ENCODE results near the gene NSUN2. TPM values are rescaled to one million over a fixed set of nuclear protein-coding genes. Genes with fewer than 3 reads are reported as not detected.

The NSUN2 gene
- total and polyA plus RNA-seq, 9 donors = 33.5 to 52.1 (median 39.3) TPM

DNA sequence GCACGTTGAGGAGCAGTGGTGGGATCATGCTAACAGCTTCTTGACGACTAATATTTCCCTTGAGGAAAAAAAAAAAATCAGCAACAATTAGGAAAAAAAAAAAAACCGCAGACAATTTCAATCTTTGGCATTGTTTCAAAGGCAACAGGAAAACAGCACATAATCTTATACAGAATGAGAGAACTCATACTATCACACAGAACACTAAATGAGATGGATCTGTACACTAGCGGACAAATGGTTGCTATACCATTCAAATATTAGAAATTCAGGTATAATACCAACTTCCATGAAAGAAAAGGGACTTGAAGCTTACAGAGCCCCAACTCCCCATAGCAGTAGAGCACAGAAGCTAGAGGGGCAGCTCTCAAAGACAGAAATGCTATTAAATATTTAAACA is 9.6 kb downstream of the NSUN2 start:
- Histone ChIP-seq H3K4me1 (ENCODE audit: insufficient read depth) (no peaks in the 10 kb centered on the region), H3K9me3 (no peaks in the 10 kb centered on the region), H3K36me3 (no peaks in the 10 kb centered on the region), H3K4me3 (no peak overlapping the region), H3K27ac (no peak overlapping the region), H3K27me3 (no peaks in the 10 kb centered on the region)
- intact Hi-C loops (cut with DNase I) = no loop called here
- WGBS, 3 donors = 74 to 87% (median 80%) methylated on average over 4 of the region's 4 CpGs
- no peak for TF ChIP-seq EP300 (IDR thresholded peaks at IDR 0.05)
- TF ChIP-seq POLR2A (IDR thresholded peaks at IDR 0.05) = no peak
- TF ChIP-seq, protein P1, sequence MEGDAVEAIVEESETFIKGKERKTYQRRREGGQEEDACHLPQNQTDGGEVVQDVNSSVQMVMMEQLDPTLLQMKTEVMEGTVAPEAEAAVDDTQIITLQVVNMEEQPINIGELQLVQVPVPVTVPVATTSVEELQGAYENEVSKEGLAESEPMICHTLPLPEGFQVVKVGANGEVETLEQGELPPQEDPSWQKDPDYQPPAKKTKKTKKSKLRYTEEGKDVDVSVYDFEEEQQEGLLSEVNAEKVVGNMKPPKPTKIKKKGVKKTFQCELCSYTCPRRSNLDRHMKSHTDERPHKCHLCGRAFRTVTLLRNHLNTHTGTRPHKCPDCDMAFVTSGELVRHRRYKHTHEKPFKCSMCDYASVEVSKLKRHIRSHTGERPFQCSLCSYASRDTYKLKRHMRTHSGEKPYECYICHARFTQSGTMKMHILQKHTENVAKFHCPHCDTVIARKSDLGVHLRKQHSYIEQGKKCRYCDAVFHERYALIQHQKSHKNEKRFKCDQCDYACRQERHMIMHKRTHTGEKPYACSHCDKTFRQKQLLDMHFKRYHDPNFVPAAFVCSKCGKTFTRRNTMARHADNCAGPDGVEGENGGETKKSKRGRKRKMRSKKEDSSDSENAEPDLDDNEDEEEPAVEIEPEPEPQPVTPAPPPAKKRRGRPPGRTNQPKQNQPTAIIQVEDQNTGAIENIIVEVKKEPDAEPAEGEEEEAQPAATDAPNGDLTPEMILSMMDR (IDR thresholded peaks at IDR 0.05) = no peak
- no peak for DNase-seq

DNA sequence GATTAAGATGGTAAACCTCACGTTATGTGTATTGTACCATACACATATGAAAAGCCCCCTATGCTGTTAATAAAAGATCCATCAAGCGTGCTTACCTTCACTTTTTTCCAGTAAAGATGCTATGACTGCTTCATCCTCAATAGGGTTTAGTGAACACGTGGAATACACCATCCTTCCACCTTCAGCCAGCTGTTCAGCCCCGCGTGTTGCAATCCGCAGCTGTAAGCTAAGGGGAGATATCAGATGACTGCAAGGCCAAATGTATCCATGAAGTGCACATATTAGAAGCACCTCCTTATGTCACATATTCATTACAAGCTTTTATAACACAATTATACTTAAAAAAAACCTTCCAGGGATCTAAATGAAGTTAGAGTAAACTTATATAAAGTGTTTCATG is 16.2 kb downstream of the NSUN2 start:
- Histone ChIP-seq H3K36me3 (no peaks in the 10 kb centered on the region), H3K27ac (no peak overlapping the region), H3K4me1 (ENCODE audit: insufficient read depth) (no peaks in the 10 kb centered on the region), H3K4me3 (no peak overlapping the region), H3K27me3 (no peaks in the 10 kb centered on the region), H3K9me3 (no peaks in the 10 kb centered on the region)
- TF ChIP-seq EP300 (IDR thresholded peaks at IDR 0.05) (no peak), POLR2A (IDR thresholded peaks at IDR 0.05) (no peak)
- TF ChIP-seq, protein P1 (IDR thresholded peaks at IDR 0.05) = no peak
- intact Hi-C loops (cut with DNase I) = no loop called here
- 68 to 79% (median 69%) methylated on average over 6 of the region's 6 CpGs for WGBS, 3 donors
- DNase-seq = no peak

DNA sequence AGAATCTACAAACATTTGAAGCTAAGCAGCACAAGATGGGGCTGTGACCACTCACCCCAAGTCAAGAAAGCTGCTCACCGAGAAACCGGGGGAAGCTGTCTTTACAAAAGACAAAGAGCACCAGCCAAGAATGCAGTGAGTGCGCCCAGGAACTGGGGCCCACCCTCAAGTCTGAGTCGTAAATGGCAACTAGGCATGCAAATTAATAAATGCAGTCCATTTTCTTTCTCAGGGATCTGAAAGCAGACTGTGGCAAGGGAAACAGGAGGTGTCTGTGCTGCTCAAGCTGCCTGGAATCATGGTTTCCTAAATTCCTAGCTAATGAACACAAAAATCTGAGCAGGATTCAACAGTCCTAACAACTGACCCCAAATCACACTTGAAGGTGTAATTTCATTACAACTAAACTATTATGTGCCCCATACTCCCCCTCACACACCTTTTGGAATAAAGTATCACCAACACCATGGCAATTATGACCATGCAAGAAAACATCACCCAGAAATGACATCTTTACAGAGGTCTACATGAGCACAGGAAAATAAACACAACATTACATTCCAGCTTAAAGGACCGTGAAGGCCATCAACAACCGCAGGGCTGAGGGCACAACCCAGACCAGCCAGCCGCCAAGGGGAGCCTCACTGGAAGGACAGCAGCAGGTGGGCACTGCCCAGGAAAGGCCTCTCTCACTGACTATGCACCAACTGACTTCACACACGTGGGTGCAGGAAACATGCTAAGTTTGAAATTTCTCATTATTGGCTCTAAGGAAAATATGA is 17.6 kb downstream of the NSUN2 start:
- TF ChIP-seq EP300 (IDR thresholded peaks at IDR 0.05) (no peak), POLR2A (IDR thresholded peaks at IDR 0.05) (no peak)
- TF ChIP-seq, protein P1 (IDR thresholded peaks at IDR 0.05) = no peak
- intact Hi-C loops (cut with DNase I) = loop anchor here in 1 of 4 donors (1.0 kb wide), 1 partner anchor 44 kb away; no protein-coding TSS in a partner anchor
- H3K9me3 ChIP-seq = no peaks in the 10 kb centered on the region
- DNase-seq = no peak
- no peaks in the 10 kb centered on the region for H3K4me1 ChIP-seq (ENCODE audit: insufficient read depth)
- H3K4me3 ChIP-seq = no peak overlapping the region
- WGBS, 3 donors = 74 to 78% (median 77%) methylated on average over 8 of the region's 8 CpGs
- no peaks in the 10 kb centered on the region for H3K27me3 ChIP-seq
- no peaks in the 10 kb centered on the region for H3K36me3 ChIP-seq
- H3K27ac ChIP-seq = no peak overlapping the region

DNA sequence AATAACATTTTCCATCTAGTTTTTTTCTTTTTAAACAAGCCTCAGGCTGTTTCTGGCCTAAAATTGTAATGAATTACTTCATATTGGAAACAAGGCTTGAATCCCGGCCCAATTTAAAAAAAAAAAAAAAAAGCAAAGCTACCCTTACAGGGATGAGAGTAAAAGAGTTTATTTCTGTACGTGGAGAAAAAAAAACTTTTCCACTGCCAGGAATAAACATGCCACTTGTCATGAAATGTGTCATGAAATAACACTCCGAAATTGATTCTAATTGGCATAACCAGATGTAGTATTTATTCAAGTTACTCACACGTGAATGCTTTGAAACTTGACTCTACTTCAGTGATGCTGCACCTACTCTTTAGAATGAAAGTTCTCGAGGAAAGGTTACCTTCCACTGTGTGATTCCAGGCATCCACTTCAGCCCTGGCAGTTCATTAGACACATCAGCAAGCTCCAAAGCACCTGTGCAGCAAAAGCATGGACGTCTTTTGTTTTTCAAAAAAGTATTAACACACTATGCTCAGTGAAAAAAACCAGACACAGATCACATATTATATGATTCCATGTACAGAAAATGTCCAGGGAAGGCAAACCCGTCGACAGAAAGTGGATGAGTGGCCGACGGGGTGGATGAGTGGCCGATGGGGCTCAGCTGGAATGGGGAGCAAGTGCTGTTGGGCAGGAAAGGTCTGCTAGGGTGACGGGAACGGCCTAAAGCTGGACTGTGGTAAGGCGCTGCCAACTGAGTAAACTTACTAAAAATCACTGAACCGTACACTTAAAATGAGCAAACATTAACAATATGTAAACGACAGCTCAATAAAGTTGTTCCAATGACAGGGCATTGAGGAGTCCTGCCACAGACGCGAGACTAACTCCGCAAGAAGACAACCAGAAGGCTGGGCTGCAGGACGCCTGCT is 21.2 kb downstream of the NSUN2 start:
- intact Hi-C loops (cut with DNase I) = no loop called here
- Histone ChIP-seq H3K9me3 (no peaks in the 10 kb centered on the region), H3K4me3 (no peak overlapping the region), H3K27me3 (no peaks in the 10 kb centered on the region), H3K36me3 (no peaks in the 10 kb centered on the region), H3K27ac (no peak overlapping the region), H3K4me1 (ENCODE audit: insufficient read depth) (no peaks in the 10 kb centered on the region)
- no peak for TF ChIP-seq POLR2A (IDR thresholded peaks at IDR 0.05)
- TF ChIP-seq, protein P1 (IDR thresholded peaks at IDR 0.05) = no peak
- no peak for TF ChIP-seq EP300 (IDR thresholded peaks at IDR 0.05)
- WGBS, 3 donors = 87 to 88% (median 88%) methylated on average over 20 of the region's 20 CpGs
- no peak for DNase-seq

All from ovary (tissue), 9 donors.